GM13977 (cell line): ENCODE measurements around the gene ERICH2.

ENCODE experiments used
- DNase-seq: peaks from one replicate; pipeline ENCODE4 v3.0.0; 2012; ENCODE audit warnings: low spot score
- CTCF ChIP-seq: IDR thresholded peaks from 2 replicates; pipeline ENCODE4 v1.5.1; 2012; ENCODE audit warnings: mild to moderate bottlenecking, control low read depth; ENCODE audit not compliant: insufficient read depth; ENCODE audit errors: extremely low read depth, missing control alignments
- in situ Hi-C: fragments of 300-500 bp; cut with MboI; formaldehyde crosslinking; loops from one replicate; pipeline ENCODE4 v1.12.0; 2022; ENCODE audit warnings: low sequenced_read_pairs, low pct_unique_long_range_greater_than_20kb, mixed read lengths, inconsistent platforms; ENCODE audit not compliant: unreplicated experiment

Gene ERICH2

GRCh38 chr2:170806548-170806947 is 36.4 kb downstream of the ERICH2 start:
- TF ChIP-seq CTCF = no peak
- in situ Hi-C loops = loop anchor here (25.0 kb wide), 1 partner anchor 569 kb away; no protein-coding TSS in a partner anchor

DNA sequence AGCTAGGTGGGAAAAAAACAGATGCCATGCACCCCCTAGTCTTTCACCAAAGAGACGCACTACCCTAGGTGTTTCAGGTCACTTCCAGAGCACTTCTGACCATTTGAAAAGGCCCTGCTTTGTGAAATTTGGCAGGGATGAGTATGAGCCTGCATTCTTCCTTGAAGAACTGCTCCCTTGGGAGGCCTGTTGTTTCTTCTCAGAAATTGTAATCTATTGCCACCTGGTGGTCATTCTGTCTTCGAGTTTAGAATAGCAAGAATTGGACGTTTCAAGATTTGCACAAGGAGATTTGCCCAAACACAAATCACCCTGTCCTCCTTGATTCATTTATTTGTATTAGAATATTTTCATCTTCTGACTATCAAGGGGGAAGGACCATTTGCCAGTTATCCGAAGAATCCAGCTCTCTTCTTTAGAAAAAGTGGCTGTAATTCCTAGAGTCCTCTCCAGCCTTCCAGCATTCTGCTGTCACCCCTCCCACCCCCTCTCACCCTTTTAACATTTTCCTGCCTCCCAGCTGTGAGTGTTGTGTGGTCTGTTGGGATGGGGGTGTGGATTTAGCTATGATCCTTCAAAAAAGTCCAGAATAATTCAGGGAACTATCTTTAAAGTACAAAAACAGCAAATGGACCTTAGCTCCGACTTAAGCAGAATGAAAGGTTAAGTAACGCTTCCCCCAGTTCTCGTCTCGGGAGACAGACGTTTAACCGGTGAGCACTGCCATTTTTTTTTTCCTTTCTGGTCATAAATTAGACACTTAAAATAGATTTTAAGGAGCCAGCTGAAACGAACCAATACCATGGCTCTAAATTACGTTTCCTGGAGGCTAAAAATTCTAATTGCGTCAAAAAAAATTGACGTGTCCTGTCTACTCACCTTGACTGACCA is 42.8 kb downstream of the ERICH2 start:
- in situ Hi-C loops = loop anchor here (10.0 to 25.0 kb wide), 4 partner anchors 98 to 1272 kb away; partner anchors contain the start of genes DLX1 and SP5
- peak; percentile 77 for DNase-seq
- TF ChIP-seq CTCF = peak; percentile 69

More at GRCh38 chr2:170806548-170806947, 36.4 kb downstream of the ERICH2 start:
- DNase-seq = no peak

DNA sequence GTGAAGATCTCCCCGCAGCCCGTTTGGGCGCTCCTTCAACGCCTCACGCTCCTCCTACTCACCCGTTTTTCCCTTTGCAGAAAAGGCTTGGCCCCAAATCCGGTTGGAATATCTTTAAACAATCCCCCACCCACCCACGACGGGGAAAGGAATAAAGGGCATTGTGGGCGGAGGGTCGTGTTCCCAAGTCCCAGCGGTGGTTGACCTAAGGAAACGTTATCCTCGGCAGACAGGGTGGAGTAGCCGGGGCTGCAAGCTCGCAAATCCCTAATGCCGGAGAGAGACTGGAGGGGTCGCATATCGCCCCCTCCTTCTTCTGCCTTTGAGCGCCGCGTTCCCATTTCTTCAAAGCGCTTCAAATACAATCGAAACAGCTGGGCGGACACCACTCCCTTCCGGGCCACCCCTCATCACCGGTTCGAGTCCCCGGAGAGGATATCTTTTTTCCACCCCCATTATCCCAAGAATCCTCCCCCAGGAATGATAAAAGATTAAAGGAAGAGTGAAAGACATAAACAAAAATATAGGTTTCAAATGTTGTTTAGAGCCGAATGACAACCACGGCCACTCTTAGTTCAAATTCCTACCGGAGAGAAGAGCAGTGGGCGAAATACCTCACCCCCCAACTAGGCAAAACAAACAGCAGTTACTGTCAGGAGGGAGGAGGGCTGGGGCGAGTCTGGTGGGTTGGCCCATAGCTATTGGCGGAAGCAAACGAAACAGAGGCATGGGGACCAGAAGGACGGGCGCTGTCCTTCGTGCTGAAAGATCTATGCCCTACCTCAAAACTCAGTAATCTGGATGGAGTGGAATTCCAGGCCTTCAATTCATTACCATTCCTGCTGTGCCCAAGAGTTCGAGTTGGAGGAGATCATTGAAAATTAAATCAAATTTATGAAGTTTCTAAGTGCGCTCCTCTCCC is 43.7 kb downstream of the ERICH2 start:
- in situ Hi-C loops = loop anchor here (10.0 to 25.0 kb wide), 4 partner anchors 99 to 1271 kb away; partner anchors contain the start of genes DLX1 and SP5
- no peak for DNase-seq
- no peak for TF ChIP-seq CTCF

DNA sequence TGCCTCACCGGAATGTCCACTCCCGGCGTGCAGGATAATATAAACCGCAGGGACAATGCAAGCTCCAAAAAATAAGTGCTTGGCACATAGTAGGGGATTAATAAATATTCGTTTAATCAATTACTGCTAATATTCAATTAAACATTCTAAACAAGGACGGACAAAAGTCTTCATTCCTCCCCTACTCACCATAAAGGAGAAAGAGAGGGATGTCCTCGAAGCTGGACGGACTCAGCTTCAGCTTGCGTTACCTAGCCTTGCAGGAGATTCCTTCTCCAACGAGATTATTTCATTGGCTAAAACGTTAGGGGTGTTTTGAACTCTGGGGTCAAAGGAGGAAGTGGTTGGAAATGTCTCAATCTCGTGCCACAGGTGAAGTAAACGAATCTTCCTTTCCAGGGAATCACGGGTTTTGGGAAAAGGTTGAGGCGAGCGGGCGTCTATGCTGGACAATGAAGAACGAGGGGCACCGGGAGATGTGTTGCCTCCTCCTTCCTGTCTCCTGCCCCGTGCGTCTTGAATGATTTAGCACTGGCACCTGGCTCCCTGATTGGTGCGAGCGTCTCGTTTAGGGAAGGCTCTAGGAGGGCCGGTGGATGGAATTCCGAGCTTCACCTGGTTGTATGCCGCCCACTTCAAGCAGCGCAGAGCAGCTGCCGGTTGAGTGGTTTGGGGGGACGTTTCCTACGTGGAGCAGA is 44.5 kb downstream of the ERICH2 start:
- DNase-seq = no peak
- in situ Hi-C loops = loop anchor here (10.0 to 25.0 kb wide), 4 partner anchors 100 to 1270 kb away; partner anchors contain the start of genes DLX1 and SP5
- TF ChIP-seq CTCF = no peak

GRCh38 chr2:170815311-170815710 is 45.1 kb downstream of the ERICH2 start:
- no peak for TF ChIP-seq CTCF
- in situ Hi-C loops = loop anchor here (10.0 to 25.0 kb wide), 4 partner anchors 101 to 1269 kb away; partner anchors contain the start of genes DLX1 and SP5

More at GRCh38 chr2:170815311-170815710, 45.1 kb downstream of the ERICH2 start:
- no peak for DNase-seq
